Ishikawa (cell line): ENCODE data around the gene SYT15B.
"Not testable (repeated sequence)": the region's sequence is repeated elsewhere in the genome, so short reads cannot be mapped to it uniquely, and the experiment has no call there.

Experiments used
- FOXM1 ChIP-seq: IDR thresholded peaks from 2 replicates; pipeline ENCODE4 v1.6.1; 2012; ENCODE audit warnings: low read depth, borderline replicate concordance
- RAD21 ChIP-seq: IDR thresholded peaks from 2 replicates; pipeline ENCODE4 v1.6.1; 2012; ENCODE audit warnings: low read depth
- TCF12 ChIP-seq: IDR thresholded peaks from 2 replicates; pipeline ENCODE4 v1.6.1; 2012; ENCODE audit warnings: low read depth
- TEAD4 ChIP-seq: IDR thresholded peaks from 2 replicates; pipeline ENCODE4 v1.6.1; 2012
- YY1 ChIP-seq: IDR thresholded peaks from 2 replicates; pipeline ENCODE4 v1.6.1; 2012; ENCODE audit warnings: low read depth

SYT15B gene

GRCh38 chr10:47763554-47764175 is at the start of gene SYT15B:
TSS of gene SYT15B (minus strand) at chr10:47763592. CDS start at chr10:47762640, 952 bp downstream.
- TF ChIP-seq FOXM1, TEAD4, TCF12: not testable (repeated sequence)

GRCh38 chr10:47775361-47776231 is 12.2 kb upstream of the SYT15B start:
- peak; percentile 60 for TF ChIP-seq RAD21
- 0 out of 2 replicates have a peak, but pooled peaks have one; percentile 14 for TF ChIP-seq YY1
